Central memory CD4-positive, alpha-beta T cell (primary cell): ENCODE measurements around the gene DSE.

Experiments used
- DNase-seq: peaks from one replicate; pipeline ENCODE4 v3.0.0; 2022

Gene DSE

DNA sequence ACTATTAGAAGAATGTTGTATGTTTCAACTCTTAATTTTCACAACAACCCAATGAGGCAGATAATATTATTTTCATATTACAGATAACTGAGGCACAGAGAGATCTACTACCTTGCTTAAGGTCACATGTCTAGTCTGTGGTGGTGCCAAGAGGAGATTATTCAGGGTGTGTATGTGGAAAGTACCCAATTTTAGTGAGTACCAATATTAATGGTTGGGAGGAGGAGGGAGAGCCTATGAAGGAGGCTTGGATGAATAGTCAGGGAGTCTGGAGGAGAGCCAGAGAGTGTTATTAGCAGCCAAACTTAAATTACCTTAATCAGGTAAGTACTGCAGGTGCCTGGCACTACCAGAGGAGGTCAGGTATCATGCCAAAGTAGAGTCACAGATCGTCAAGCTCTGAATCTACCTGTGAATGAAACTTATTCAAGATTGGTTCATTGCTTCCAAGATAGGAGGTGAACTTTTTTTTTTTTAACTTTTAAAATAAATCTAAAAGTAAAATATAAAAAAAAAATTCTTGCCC is 79.5 kb downstream of the DSE start:
- DNase-seq = no peak

GRCh38 chr6:116450769-116451740 is 80.3 kb downstream of the DSE start:
- no peak for DNase-seq

- no peak for DNase-seq
Observed at GRCh38 chr6:116451916-116452315, 81.2 kb downstream of the DSE start.

- DNase-seq = no peak
Observed at GRCh38 chr6:116452531-116452930, 81.8 kb downstream of the DSE start.

GRCh38 chr6:116456106-116456505 is 85.4 kb downstream of the DSE start:
- DNase-seq = no peak

DNA sequence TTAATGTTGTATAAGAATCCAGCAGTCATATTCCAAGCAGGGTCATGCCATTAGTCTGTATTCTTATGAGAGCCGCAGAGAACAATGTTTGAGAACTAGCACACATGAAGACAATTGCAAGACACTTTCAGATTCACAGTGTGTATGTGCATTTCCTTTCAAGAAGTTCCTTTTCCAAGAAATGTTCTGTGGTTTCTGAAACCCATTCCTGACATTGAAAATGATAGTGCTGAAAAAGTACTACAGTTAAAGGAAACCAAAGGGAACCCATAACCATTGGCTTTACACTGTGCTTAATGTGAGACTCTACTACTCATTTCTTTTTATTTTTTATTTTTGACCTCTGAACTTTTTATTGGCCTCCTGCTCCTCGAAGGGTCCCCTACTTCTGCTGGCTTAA is 86.2 kb downstream of the DSE start:
- DNase-seq = no peak

- DNase-seq = no peak
Observed at GRCh38 chr6:116458264-116458663, 87.5 kb downstream of the DSE start.

GRCh38 chr6:116459927-116460326 is 89.2 kb downstream of the DSE start:
- no peak for DNase-seq

DNA sequence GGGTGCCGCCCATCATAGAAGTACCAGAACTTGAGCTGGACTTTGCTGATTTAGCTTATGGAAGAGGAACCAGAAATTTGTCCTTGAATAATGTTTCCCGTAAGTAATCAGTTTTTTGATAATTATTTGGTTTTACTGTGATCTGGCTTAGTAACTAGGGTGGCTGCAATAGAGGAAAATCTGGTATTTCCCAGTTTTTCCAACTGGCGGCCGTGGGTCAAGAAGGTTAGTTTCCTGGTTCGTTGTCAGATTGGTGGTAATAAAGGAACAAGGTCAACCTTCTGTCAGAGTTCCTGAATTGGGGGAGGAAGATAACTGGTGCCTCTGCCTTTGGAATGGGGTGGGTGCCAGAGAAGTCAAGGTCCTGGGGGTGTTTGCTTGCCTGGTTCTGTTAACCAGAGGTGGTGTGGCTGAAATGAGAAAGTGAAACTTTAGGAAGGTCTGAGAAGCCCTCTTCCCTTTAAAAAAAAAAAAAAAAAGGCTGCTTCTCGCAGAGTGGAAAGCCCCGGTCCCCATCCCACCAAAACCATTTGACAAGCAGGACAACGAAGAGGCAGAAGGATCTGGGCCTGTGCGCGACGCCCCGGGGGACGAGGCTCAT is 90.7 kb downstream of the DSE start, which contains the start of gene CALHM6:
Gene CALHM6 (plus strand): TSS at position 45 of the 601 bp plus-strand sequence. CDS start 555 bp downstream, at position 600.
- DNase-seq = no peak

DNA sequence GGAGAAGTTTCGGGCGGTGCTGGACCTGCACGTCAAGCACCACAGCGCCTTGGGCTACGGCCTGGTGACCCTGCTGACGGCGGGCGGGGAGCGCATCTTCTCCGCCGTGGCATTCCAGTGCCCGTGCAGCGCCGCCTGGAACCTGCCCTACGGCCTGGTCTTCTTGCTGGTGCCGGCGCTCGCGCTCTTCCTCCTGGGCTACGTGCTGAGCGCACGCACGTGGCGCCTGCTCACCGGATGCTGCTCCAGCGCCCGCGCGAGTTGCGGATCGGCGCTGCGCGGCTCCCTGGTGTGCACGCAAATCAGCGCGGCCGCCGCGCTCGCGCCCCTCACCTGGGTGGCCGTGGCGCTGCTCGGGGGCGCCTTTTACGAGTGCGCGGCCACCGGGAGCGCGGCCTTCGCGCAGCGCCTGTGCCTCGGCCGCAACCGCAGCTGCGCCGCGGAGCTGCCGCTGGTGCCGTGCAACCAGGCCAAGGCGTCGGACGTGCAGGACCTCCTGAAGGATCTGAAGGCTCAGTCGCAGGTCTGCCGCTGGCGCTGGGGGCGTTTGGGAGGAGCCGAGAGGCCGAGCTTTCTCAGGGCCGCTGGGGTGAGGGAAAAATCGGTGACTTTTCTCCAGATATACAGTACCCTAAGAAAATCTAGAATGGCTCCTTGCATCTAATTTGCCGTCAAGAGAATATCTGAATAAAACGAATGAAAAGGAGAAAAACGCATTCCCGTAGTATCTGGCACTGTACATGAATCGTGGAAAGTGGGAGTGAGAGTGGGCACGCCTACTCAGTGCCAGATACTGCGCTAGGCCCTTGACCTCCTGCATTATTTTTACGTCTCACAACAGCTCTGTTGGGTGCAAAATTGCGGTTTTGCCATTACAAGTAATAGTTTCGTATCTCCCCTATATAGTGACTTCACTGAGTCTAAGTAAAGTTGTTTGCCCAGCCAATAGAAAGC is 91.5 kb downstream of the DSE start:
- peak; percentile 63 for DNase-seq

DNA sequence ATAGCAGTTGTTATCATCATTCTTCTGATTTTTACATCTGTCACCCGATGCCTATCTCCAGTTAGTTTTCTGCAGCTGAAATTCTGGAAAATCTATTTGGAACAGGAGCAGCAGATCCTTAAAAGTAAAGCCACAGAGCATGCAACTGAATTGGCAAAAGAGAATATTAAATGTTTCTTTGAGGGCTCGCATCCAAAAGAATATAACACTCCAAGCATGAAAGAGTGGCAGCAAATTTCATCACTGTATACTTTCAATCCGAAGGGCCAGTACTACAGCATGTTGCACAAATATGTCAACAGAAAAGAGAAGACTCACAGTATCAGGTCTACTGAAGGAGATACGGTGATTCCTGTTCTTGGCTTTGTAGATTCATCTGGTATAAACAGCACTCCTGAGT is 92.6 kb downstream of the DSE start:
- no peak for DNase-seq

DNA sequence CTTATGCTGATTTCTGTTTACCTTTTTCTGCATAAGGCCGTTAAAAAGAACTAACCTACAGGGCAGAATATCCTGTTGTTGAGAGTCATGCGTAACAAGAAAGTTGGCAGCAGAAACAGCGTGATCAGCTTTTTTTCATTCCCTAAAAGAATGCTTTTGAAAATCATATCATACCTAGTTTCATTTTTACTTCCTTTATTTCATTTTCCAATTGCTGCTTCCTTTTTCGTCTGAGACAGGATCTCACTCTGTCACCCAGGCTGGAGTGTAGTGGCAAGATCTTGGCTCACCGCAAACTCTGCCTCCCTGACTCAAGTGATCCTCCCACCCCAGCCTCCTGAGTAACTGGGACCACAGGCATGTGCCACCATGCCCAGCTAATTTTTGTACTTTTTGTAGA is 94.5 kb downstream of the DSE start:
- DNase-seq = no peak

GRCh38 chr6:116467096-116467495 is 96.3 kb downstream of the DSE start:
- no peak for DNase-seq

- no peak for DNase-seq
Observed at GRCh38 chr6:116467514-116467913, 96.8 kb downstream of the DSE start.

DNA sequence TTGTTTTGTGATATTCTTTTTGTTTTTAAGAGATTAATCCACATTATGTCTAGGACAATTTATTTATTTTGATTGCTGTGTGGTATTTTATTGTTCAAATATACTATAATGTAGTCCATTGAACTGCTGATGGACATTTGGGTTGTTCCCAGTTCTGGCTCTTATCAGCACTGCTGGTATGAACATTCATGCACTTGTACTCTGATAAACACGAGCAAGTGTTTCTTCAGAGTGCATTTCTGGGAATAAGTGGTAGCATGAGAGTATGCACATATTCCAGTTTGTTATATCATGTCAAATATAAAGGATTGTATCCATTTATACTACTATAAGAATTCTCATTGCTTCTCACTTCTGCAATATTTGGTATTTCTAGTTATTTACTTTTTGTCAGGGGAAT is 97.5 kb downstream of the DSE start:
- DNase-seq = no peak

GRCh38 chr6:116471531-116471930 is 100.8 kb downstream of the DSE start:
- no peak for DNase-seq

DNA sequence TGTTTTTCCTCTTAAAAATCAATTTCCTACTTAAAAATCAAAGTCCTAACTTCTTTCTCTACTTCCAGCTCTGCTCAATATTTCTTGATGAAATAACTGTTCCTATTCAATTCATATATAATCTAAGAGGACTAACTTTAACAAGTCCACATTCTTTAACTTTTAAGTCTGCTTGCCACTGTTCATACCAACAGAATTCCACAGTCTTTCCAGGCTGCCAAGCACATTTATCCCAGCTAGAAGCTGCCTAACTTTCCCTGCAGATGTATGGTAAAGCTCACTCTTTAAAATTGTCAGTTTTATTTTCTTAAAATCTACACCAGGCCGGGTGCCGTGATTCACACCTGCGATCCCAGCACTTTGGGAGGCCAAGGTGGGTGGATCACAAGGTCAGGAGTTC is 102.0 kb downstream of the DSE start:
- no peak for DNase-seq

GRCh38 chr6:116475141-116475540 is 104.4 kb downstream of the DSE start:
- no peak for DNase-seq

DNA sequence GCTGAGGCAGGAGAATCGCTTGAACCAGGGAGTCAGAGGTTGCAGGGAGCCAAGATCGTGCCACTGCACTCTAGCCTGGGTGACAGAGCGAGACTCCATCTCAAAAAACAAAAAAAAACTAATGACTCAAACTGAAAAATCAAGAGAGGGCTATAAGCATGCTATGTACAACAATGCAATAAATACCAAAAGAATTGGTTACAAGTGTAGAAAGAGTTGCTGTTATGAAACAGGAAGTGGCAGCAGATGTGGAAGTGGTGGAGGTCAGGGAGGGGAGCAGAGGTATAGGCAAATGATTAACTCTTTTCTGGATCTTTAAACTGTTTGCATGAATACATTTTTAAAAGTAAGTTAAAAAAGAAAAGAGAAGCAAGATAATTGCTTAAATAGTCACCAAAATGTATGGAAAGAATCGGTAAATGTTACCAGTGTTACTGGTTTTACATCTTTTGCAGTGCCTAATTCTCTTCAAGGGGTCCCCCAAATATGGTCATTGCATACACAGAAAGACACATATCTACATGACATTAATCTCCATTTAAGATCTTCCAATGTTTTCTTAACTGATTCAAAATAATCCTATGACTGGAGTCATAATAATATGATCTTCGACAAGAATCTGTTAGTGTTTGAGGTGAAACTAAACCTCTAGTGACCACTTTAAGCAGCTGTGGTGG is 105.4 kb downstream of the DSE start:
- peak; percentile 47 for DNase-seq

DNA sequence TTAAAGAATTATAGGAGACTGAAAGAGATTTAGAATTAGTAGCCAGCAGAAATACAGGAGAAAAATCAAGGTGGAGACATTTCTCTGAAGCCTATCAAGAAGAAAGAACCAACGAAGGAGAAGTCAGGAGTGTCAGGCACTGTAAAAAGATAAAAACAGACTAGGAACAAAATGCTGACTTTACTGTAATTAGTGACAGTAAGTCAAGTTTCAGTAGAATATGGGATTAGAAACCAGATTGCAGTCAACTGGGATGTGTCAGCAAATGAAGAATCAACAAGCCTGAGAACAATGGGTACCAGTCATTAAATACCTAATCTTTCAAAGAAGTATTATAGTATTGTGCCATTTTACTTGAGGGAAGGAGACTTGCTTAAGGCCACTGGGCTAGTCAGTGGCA is 112.0 kb downstream of the DSE start:
- no peak for DNase-seq

DNA sequence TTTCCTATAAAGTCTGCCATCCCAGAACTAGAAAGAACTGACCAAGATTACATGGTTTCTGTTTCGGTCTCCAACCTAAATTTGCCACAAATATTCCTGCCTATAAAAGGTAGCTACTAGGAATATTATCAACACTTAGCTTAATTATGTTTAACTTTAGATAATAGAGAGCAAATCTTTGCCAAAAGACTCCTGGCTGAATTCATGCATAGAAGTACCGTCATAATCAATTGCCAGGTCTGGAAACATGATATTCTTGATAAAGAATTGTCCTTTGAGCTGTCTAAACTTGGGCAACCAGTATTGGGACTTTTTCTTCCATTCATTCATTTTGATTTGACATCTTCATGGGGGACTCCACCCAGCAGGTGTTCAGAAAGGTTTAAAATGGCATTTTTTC is 112.9 kb downstream of the DSE start:
- DNase-seq = no peak

- no peak for DNase-seq
Observed at GRCh38 chr6:116485559-116486184, 114.9 kb downstream of the DSE start.
